Lower lobe of right lung (tissue), 2 donors: ENCODE data around the gene NGF. TPM values are rescaled to one million over a fixed set of nuclear protein-coding genes. Genes with fewer than 3 reads are reported as not detected.
"Not testable (repeated sequence)": the region's sequence is repeated elsewhere in the genome, so short reads cannot be mapped to it uniquely, and the experiment has no call there.

Experiments
- ATAC-seq, 2 donors: fragments of 200-7000 bp; cut with Tn5 transposase; one replicate each; pipeline ENCODE4 v1.9.1; 2020 to 2022; ENCODE audit warnings: mild to moderate bottlenecking in 2 of 2, moderate library complexity in 2 of 2
- DNase-seq: peaks from one replicate; pipeline ENCODE4 v3.0.0-alpha.2; 2020
- H3K27ac ChIP-seq: fragments of 200-600 bp; one replicate; pipeline ENCODE4 v1.8.0; 2022
- H3K27me3 ChIP-seq: fragments of 200-600 bp; one replicate; pipeline ENCODE4 v1.8.0; 2022; ENCODE audit warnings: low read depth
- H3K36me3 ChIP-seq: fragments of 200-600 bp; one replicate; pipeline ENCODE4 v1.8.0; 2022; ENCODE audit warnings: mild to moderate bottlenecking
- H3K4me1 ChIP-seq: fragments of 200-600 bp; one replicate; pipeline ENCODE4 v1.8.0; 2022
- H3K4me3 ChIP-seq: fragments of 200-600 bp; one replicate; pipeline ENCODE4 v1.8.0; 2022; ENCODE audit warnings: mild to moderate bottlenecking
- H3K9me3 ChIP-seq: fragments of 200-600 bp; one replicate; pipeline ENCODE4 v1.8.0; 2022
- CTCF ChIP-seq: fragments of 200-600 bp; IDR thresholded peaks from one replicate; pipeline ENCODE4 v1.8.0; 2022; ENCODE audit warnings: antibody characterized with exemption, mild to moderate bottlenecking
- intact Hi-C: fragments of 100-400 bp; cut with DNase I; formaldehyde crosslinking; loops from one replicate; pipeline ENCODE4 v1.11.0; 2022
- total RNA-seq: library from RNA; stranded (reverse); fragmentation: NEBNext Ultra II Directional; extraction: Animal tissue kit (Norgen Biotek cat#: 25700); gene quantifications from one replicate; pipeline ENCODE4 v1.2.1, GENCODE V29; 2021
- donor health status: DM: no; HTN: yes; CAD: no; lungs with severe emphysema.

NGF gene
- total RNA-seq, 1 donor from 2014 or later: 0.97 TPM

- no peak overlapping the region for H3K27ac ChIP-seq
- peak in 1 of 2 donors; percentile 23 for ATAC-seq
Measured at GRCh38 chr1:115365738-115366137, 27.7 kb upstream of the NGF start.

GRCh38 chr1:115364780-115365155, 26.7 kb upstream of the NGF start:
- intact Hi-C loops: no loop called here
- TF ChIP-seq CTCF: no peak
- ATAC-seq: no peak

More at GRCh38 chr1:115365738-115366137, 27.7 kb upstream of the NGF start:
- Histone ChIP-seq H3K9me3 (no peaks in the 10 kb centered on the region), H3K4me1 (peaks cover 6% of the 10 kb centered on the region), H3K27me3 (no peaks in the 10 kb centered on the region), H3K36me3 (no peaks in the 10 kb centered on the region), H3K4me3 (no peak overlapping the region)
- intact Hi-C loops: no loop called here
- no peak for DNase-seq
- no peak for TF ChIP-seq CTCF

GRCh38 chr1:115364046-115364779, 26.2 kb upstream of the NGF start:
- no peaks in the 10 kb centered on the region for H3K27me3 ChIP-seq
- DNase-seq (no peak), ATAC-seq (peak; percentile 9 to 38)
- TF ChIP-seq CTCF: no peak
- H3K4me3 ChIP-seq: no peak overlapping the region
- no peaks in the 10 kb centered on the region for H3K36me3 ChIP-seq
- peaks cover 6% of the 10 kb centered on the region for H3K4me1 ChIP-seq
- intact Hi-C loops: no loop called here
- H3K9me3 ChIP-seq: no peaks in the 10 kb centered on the region
- no peak overlapping the region for H3K27ac ChIP-seq

More at GRCh38 chr1:115364780-115365155, 26.7 kb upstream of the NGF start:
- H3K36me3 ChIP-seq: no peaks in the 10 kb centered on the region
- DNase-seq: no peak
- no peak overlapping the region for H3K4me3 ChIP-seq
- no peaks in the 10 kb centered on the region for H3K27me3 ChIP-seq
- H3K4me1 ChIP-seq: peaks cover 6% of the 10 kb centered on the region
- H3K9me3 ChIP-seq: no peaks in the 10 kb centered on the region
- H3K27ac ChIP-seq: no peak overlapping the region

- Histone ChIP-seq H3K36me3 (no peaks in the 10 kb centered on the region), H3K4me3 (no peak overlapping the region), H3K27me3 (no peaks in the 10 kb centered on the region), H3K4me1 (peaks cover 6% of the 10 kb centered on the region), H3K9me3 (no peaks in the 10 kb centered on the region), H3K27ac (no peak overlapping the region)
- no peak for TF ChIP-seq CTCF
- DNase-seq (no peak), ATAC-seq (no peak)
- intact Hi-C loops: no loop called here
Measured at GRCh38 chr1:115363171-115363570, 25.1 kb upstream of the NGF start.

GRCh38 chr1:115360505-115361129, 22.6 kb upstream of the NGF start:
- H3K4me1 ChIP-seq, ATAC-seq, intact Hi-C loops, H3K4me3 ChIP-seq, H3K27me3 ChIP-seq, H3K36me3 ChIP-seq, H3K9me3 ChIP-seq, H3K27ac ChIP-seq, DNase-seq: not testable (repeated sequence)

- ATAC-seq, H3K27ac ChIP-seq, H3K27me3 ChIP-seq, H3K4me1 ChIP-seq, H3K4me3 ChIP-seq, DNase-seq, H3K36me3 ChIP-seq, H3K9me3 ChIP-seq, intact Hi-C loops: not testable (repeated sequence)
Measured at GRCh38 chr1:115359787-115360452, 21.9 kb upstream of the NGF start.
